Small intestine (tissue), 16 donors: ENCODE measurements around the gene EMID1. TPM values are rescaled to one million over a fixed set of nuclear protein-coding genes. Genes with fewer than 3 reads are reported as not detected.
A peak's percentile ranks its signal among the peaks of the same experiment; 100 is the strongest.

Experiments
- DNase-seq, 2 donors: peaks; one replicate each; pipeline versions ENCODE4 v3.0.0 to v3.0.0-alpha.2; 2013
- FAIRE-seq: peaks from 2 replicates; lab custom pipeline; 2012; peaks lifted over from hg19 to GRCh38; lab: Jason Lieb, UNC
- H3K27ac ChIP-seq, 3 donors: one replicate each; pipeline ENCODE4 v1.5.1; 2013; ENCODE audit warnings: low read length in 2 of 3, mild to moderate bottlenecking in 2 of 3, control low read depth in 1 of 3, inconsistent platforms in 1 of 3, low read depth in 1 of 3, moderate library complexity in 1 of 3
- H3K27me3 ChIP-seq, 3 donors: one replicate each; pipeline ENCODE4 v1.6.1; 2013; ENCODE audit warnings: low read length in 3 of 3, inconsistent platforms in 1 of 3; ENCODE audit not compliant: control insufficient read depth in 3 of 3, insufficient read depth in 3 of 3
- H3K36me3 ChIP-seq, 3 donors: one replicate each; pipeline ENCODE4 v1.6.1; 2013; ENCODE audit warnings: low read length in 3 of 3, inconsistent platforms in 1 of 3, low read depth in 1 of 3, mild to moderate bottlenecking in 1 of 3, moderate library complexity in 1 of 3; ENCODE audit not compliant: control insufficient read depth in 3 of 3, insufficient read depth in 2 of 3
- H3K4me1 ChIP-seq, 3 donors: one replicate each; pipeline ENCODE4 v1.6.1; 2013; ENCODE audit warnings: low read length in 2 of 3, inconsistent platforms in 1 of 3, low read depth in 1 of 3, mild to moderate bottlenecking in 1 of 3, moderate library complexity in 1 of 3; ENCODE audit not compliant: control insufficient read depth in 3 of 3, insufficient read depth in 2 of 3
- H3K4me3 ChIP-seq, 3 donors: one replicate each; pipeline ENCODE4 v1.5.1; 2013; ENCODE audit warnings: low read length in 3 of 3, control low read depth in 1 of 3, inconsistent platforms in 1 of 3, low read depth in 1 of 3, mild to moderate bottlenecking in 1 of 3, moderate library complexity in 1 of 3
- H3K9me3 ChIP-seq, 2 donors: one replicate each; pipeline ENCODE4 v1.6.1; 2013; ENCODE audit warnings: low read depth in 1 of 2, low read length in 1 of 2; ENCODE audit not compliant: control insufficient read depth in 2 of 2, insufficient read depth in 1 of 2
- WGBS, 3 donors: extraction: QIAGEN DNeasy Blood & Tissue Kit; methylation state at CpG; one replicate each; pipeline ENCODE4 v1.1.7; 2013; 5-methylcytosine and 5-hydroxymethylcytosine counted together
- long read RNA-seq, 10 donors: transcript quantifications; one replicate each; lab custom pipeline, GENCODE V29; 2026
- polyA plus RNA-seq, 4 donors: library from polyadenylated mRNA; stranded (reverse) in 3 of 4; unstranded in 1 of 4; fragments of 200-250 nt in 3 of 4; fragments of 120-200 nt in 1 of 4; gene quantifications; one replicate each; pipeline versions ENCODE4 v1.2.1 to v1.2.3, GENCODE V29; 2013
- donor health status: healthy with polysubstance abuse.
- donor health status: control.
- donor health status: control.
- donor health status: Bipolar disorder and iron deficiency.
- donor health status: healthy.

EMID1 gene
- polyA plus RNA-seq, result 100 to 1,000 TPM in 1 of 4 donors, 1 to 10 TPM in 2, not detected in 1; 2.7 to 131 (median 4.7) TPM
- long read RNA-seq, donor 1, transcript EMID1-201 (15 exons, 2,173 nt), result major isoform, 38 of 48 reads
- long read RNA-seq, donor 1, transcript EMID1-203 (15 exons, 2,118 nt), result minor isoform, 7 of 48 reads
- long read RNA-seq, donor 1, partial matches to known transcripts, result 0 of 48 reads
- long read RNA-seq, donor 1, other reads (novel, unspliced or antisense), result 0 of 48 reads
- long read RNA-seq, donor 2, transcript EMID1-201 (15 exons, 2,173 nt), result major isoform, 17 of 19 reads
- long read RNA-seq, donor 2, partial matches to known transcripts, result 0 of 19 reads
- long read RNA-seq, donor 2, other reads (novel, unspliced or antisense), result 0 of 19 reads
- long read RNA-seq, donor 3, transcript EMID1-201 (15 exons, 2,173 nt), result major isoform, 6 of 15 reads
- long read RNA-seq, donor 3, partial matches to known transcripts, result 7 of 15 reads
- long read RNA-seq, donor 3, other reads (novel, unspliced or antisense), result 0 of 15 reads
- long read RNA-seq, donor 4, result 0 reads
- long read RNA-seq, donor 5, partial matches to known transcripts, result 0 of 1 reads
- long read RNA-seq, donor 5, other reads (novel, unspliced or antisense), result 0 of 1 reads
- long read RNA-seq, donor 6, transcript EMID1-201 (15 exons, 2,173 nt), result major isoform, 20 of 21 reads
- long read RNA-seq, donor 6, partial matches to known transcripts, result 0 of 21 reads
- long read RNA-seq, donor 6, other reads (novel, unspliced or antisense), result 0 of 21 reads
- long read RNA-seq, donor 7, partial matches to known transcripts, result 0 of 2 reads
- long read RNA-seq, donor 7, other reads (novel, unspliced or antisense), result 0 of 2 reads
- long read RNA-seq, donor 8, partial matches to known transcripts, result 0 of 1 reads
- long read RNA-seq, donor 8, other reads (novel, unspliced or antisense), result 0 of 1 reads
- long read RNA-seq, donor 9, transcript EMID1-201 (15 exons, 2,173 nt), result major isoform, 7 of 19 reads
- long read RNA-seq, donor 9, partial matches to known transcripts, result 9 of 19 reads
- long read RNA-seq, donor 9, other reads (novel, unspliced or antisense), result 0 of 19 reads
- long read RNA-seq, donor 10, transcript EMID1-201 (15 exons, 2,173 nt), result major isoform, 6 of 10 reads
- long read RNA-seq, donor 10, partial matches to known transcripts, result 0 of 10 reads
- long read RNA-seq, donor 10, other reads (novel, unspliced or antisense), result 0 of 10 reads

DNA sequence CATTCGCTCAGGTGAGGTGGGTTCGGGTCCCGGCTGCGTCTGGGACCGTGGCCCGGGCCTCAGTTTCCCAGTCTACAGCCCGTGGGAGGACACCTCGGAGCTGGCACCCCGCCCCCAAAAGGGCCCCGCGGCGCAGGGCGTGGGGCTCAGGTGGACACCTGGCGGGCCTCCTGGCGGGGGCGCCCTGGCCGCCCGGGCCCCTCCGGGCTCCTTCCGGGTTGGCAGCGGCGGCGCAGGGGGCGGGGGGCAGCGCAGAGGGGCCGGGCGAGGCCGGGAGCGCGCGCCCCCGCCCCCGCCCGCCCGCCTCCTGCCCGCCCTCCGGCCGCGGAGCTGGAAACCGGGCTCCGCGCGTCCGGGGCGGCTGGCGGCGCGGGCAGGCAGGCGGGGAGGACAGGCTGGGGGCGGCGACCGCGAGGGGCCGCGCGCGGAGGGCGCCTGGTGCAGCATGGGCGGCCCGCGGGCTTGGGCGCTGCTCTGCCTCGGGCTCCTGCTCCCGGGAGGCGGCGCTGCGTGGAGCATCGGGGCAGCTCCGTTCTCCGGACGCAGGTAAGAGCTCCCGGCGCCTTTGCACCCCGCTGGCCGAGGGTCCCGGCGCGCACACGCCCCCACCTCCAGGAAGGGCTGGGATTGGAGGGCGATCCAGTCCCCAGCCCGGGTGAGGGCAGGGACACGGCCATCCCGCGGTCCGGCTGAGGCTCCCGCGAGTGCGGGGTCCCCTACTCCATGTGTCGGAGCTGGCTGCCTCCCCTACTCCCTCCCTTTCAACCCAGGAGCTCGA is at the start of gene EMID1:
EMID1 (plus strand) TSS at position 303 of the 778 bp plus-strand sequence; CDS start at position 446, 143 bp downstream.
- WGBS, 3 donors, result 1 to 3% (median 2%) methylated on average over 37 to 90 of the region's 90 CpGs
- H3K9me3 ChIP-seq, result no peaks in the 10 kb centered on the region
- FAIRE-seq (no peak), DNase-seq (peak; percentile 20 to 81)
- peaks cover 0 to 51% (median 3%) of the 10 kb centered on the region in 3 donors for H3K4me1 ChIP-seq
- H3K27ac ChIP-seq, result peak within 1 kb of the TSS in 2 of 3 donors; percentile 36 to 82
- H3K27me3 ChIP-seq, result no peaks in the 10 kb centered on the region
- H3K36me3 ChIP-seq, result peaks cover 0 to 36% (median 0%) of the 10 kb centered on the region in 3 donors
- H3K4me3 ChIP-seq, result peak within 1 kb of the TSS in 2 of 3 donors; percentile 49 to 93

DNA sequence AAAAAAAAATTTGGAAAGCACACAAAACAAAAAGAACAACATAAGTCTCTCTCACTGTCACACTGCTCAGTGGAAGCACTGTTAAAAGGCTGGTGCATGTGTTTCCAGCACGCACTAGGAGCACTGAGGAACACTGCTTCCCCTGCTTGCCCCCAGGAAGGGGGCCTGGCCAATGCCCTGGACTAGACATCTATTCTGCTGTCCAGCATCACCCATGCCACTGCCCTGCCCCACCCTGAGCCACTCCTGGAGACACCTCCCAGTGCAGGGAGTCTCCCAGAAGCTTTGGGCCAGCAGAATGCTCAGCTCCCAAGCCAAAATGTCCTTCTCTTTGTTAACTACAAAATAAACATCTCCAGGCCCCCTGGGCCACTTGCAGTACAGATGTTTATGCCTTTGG is 49.7 kb upstream of the EMID1 start:
- H3K4me1 ChIP-seq, result peaks cover 0 to 4% (median 0%) of the 10 kb centered on the region in 3 donors
- FAIRE-seq (no peak), DNase-seq (no peak)
- no peak overlapping the region for H3K4me3 ChIP-seq
- no peaks in the 10 kb centered on the region for H3K9me3 ChIP-seq
- H3K27ac ChIP-seq, result no peak overlapping the region
- 92 to 94% methylated on average over 1 of the region's 1 CpG; no CpG with 5 or more reads in 1 of the 3 donors for WGBS, 3 donors
- H3K27me3 ChIP-seq, result no peaks in the 10 kb centered on the region
- peaks cover 0 to 6% (median 0%) of the 10 kb centered on the region in 3 donors for H3K36me3 ChIP-seq

DNA sequence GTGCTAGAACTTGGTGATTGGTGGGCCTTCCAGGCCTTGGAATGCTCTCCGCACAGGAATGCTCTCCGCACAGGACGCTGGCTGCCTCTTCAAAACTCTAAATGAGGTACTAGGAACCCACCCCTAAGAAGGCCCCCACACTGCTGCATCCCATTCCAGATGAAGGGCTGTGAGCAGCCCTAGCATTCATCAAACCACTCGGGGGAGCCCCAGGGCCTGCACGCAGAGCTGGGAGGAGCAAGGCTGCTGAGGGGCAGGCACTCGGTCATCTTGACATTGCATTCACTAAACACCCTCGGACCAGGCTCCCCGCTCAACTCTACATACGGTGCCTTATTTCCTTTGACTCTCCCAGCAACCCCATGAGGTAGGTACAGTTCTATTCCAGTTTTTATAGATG is 49.2 kb upstream of the EMID1 start:
- Histone ChIP-seq H3K27me3 (no peaks in the 10 kb centered on the region), H3K9me3 (no peaks in the 10 kb centered on the region), H3K4me1 (peaks cover 0 to 4% (median 0%) of the 10 kb centered on the region in 3 donors), H3K27ac (no peak overlapping the region), H3K4me3 (no peak overlapping the region), H3K36me3 (peaks cover 0 to 5% (median 0%) of the 10 kb centered on the region in 3 donors)
- FAIRE-seq (no peak), DNase-seq (peak in 1 of 2 donors; percentile 24)
- 70 to 89% (median 80%) methylated on average over 9 of the region's 9 CpGs for WGBS, 3 donors

DNA sequence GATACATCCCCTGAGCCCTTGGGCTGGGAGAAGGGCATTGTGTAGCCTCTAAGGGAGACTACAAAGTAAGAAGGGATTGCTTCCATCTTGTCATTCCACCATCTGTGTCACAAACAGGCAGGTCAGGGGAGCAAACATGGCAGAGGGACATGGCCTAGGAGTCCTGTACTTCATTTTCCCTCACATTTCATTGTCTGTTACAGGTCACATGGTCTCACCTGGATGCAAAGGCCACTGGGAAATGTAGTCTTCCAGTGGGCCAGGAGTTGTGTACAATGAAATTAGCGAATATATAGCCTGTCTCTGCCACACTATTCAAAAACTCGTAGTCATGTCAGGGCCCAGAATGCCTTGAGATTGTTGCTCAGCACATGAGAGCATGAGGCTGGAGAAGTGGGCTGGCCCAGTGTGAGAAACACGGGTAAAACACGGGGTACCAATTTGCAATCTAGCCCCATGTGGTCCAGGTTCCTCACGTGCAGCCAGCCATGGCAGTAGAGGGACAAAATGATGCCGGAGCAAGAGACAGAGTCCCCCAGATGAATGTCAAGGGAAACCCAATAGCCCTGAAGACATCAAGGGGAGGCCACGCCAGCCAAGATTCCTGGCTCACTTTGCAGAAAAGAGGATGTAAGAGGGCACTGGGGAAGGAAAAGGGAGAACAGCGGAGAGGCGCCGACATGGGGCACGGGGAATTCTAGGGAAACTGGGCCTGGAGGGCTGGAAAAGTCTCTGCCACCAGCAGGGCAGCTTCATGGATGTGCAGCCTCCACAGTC is 47.7 kb upstream of the EMID1 start:
- no peak for DNase-seq
- peaks cover 0 to 3% (median 0%) of the 10 kb centered on the region in 3 donors for H3K36me3 ChIP-seq
- 94 to 95% (median 95%) methylated on average over 11 of the region's 11 CpGs for WGBS, 3 donors
- no peaks in the 10 kb centered on the region for H3K27me3 ChIP-seq
- no peak for FAIRE-seq
- H3K9me3 ChIP-seq, result no peaks in the 10 kb centered on the region
- H3K4me3 ChIP-seq, result no peak overlapping the region
- H3K4me1 ChIP-seq, result no peaks in the 10 kb centered on the region
- H3K27ac ChIP-seq, result no peak overlapping the region

DNA sequence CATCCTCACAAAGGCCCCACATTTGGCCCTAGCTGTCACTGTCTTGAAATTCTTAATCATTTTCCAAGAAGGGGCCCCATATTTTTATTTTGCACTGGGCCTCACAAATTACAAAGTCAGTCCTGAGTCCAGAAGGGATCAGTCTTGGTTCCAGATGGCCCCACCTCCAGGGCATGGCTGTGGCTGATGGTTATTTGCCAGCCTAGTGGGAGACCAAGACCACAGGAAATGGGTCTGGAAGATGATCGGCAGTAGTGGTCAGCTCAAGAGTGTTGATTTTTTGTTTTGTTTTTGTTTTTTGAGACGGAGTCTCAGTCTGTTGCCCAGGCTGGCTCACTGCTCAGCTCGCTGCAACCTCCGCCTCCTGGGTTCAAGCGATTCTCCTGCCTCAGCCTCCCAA is 47.1 kb upstream of the EMID1 start:
- Histone ChIP-seq H3K27ac (no peak overlapping the region), H3K4me3 (no peak overlapping the region), H3K36me3 (peaks cover 0 to 3% (median 0%) of the 10 kb centered on the region in 3 donors), H3K4me1 (no peaks in the 10 kb centered on the region), H3K9me3 (no peaks in the 10 kb centered on the region), H3K27me3 (no peaks in the 10 kb centered on the region)
- FAIRE-seq, result no peak
- WGBS, 3 donors, result 76 to 94% (median 85%) methylated on average over 5 of the region's 5 CpGs
- no peak for DNase-seq

DNA sequence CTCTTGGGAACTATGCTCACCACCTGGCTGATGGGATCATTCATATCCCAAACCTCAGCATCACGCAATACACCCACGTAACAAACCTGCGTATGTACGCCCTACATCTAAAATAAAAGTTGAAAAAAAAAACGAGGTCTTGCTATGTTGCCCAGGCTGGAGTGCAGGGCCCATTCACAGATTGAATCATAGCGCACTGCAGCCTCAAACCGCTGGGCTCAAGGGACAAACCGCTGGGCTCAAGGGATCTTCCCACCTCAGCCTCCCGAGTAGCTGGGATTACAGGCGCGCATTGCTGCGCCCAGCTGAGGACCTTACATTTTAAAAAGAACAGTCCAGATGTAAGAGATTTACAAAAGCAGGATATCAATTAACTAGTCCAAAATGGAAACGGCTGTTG is 41.9 kb upstream of the EMID1 start:
- H3K4me3 ChIP-seq, result no peak overlapping the region
- H3K9me3 ChIP-seq, result no peaks in the 10 kb centered on the region
- 88 to 90% (median 89%) methylated on average over 13 of the region's 13 CpGs for WGBS, 3 donors
- FAIRE-seq (no peak), DNase-seq (no peak)
- H3K4me1 ChIP-seq, result no peaks in the 10 kb centered on the region
- H3K27ac ChIP-seq, result no peak overlapping the region
- H3K36me3 ChIP-seq, result no peaks in the 10 kb centered on the region
- no peaks in the 10 kb centered on the region for H3K27me3 ChIP-seq

DNA sequence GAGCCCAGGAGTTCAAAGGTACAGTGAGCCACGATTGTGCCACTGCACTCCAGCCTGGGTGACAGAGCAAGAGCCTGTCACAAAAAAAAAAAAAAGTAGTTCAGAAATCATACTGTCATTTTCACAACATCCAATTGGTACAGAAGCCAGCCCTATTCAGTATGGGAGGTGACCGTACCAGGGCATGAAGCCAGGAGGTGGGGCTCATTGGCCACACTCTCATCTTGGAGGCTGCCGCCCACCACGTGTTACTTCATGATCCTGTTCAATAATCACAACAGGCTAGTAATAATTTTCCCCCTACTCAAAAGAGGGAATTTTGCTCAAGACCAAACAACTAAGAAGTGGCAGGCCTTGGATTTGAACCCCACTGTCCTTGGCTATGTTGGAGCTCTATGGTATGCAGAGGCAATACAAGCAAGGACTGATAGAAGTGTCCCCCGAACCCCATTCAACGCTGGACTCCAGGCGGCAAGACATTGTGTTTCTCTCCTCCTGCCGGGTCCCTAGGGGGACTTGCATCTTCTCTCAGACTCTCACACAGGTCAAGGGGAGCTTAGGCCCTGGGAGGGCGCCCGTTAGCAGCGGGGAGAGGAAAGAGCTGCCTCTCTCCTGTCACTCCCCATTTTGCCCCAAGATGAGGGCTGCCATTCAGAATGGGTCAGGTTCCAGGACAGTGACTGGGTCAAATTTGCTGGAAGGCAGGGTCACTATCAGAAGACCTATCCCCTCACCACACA is 40.2 kb upstream of the EMID1 start:
- FAIRE-seq (no peak), DNase-seq (no peak)
- no peak overlapping the region for H3K4me3 ChIP-seq
- H3K27me3 ChIP-seq, result no peaks in the 10 kb centered on the region
- no peak overlapping the region for H3K27ac ChIP-seq
- 75 to 80% (median 77%) methylated on average over 11 of the region's 11 CpGs for WGBS, 3 donors
- H3K9me3 ChIP-seq, result no peaks in the 10 kb centered on the region
- no peaks in the 10 kb centered on the region for H3K4me1 ChIP-seq
- no peaks in the 10 kb centered on the region for H3K36me3 ChIP-seq
